Fibroblast of lung (primary cell): ENCODE measurements around the gene ARAP2. TPM values are rescaled to one million over a fixed set of nuclear protein-coding genes. Genes with fewer than 3 reads are reported as not detected.

Source experiments
- DNase-seq, 2 donors: peaks; one replicate each; pipeline versions ENCODE4 v3.0.0 to v3.0.0-alpha.2; 2010; ENCODE audit warnings: low read depth in 2 of 2
- H2AFZ ChIP-seq: 2 replicates; pipeline ENCODE4 v1.5.1; 2012; ENCODE audit warnings: low read length, control low read depth, inconsistent platforms
- H3K27ac ChIP-seq: 2 replicates; pipeline ENCODE4 v1.5.1; 2011; ENCODE audit warnings: low read length, control low read depth; ENCODE audit not compliant: insufficient read depth
- H3K27me3 ChIP-seq: 2 replicates; pipeline ENCODE4 v1.5.1; 2011; ENCODE audit warnings: mild to moderate bottlenecking, low read length; ENCODE audit not compliant: control insufficient read depth, insufficient read depth
- H3K36me3 ChIP-seq: 2 replicates; pipeline ENCODE4 v1.5.1; 2011; ENCODE audit warnings: low read length; ENCODE audit not compliant: control insufficient read depth, insufficient read depth
- H3K4me1 ChIP-seq: 2 replicates; pipeline ENCODE4 v1.5.1; 2011; ENCODE audit warnings: low read length; ENCODE audit not compliant: control insufficient read depth, insufficient read depth; ENCODE audit errors: extremely low read depth
- H3K4me2 ChIP-seq: 2 replicates; pipeline ENCODE4 v1.5.1; 2011; ENCODE audit warnings: low read length, control low read depth; ENCODE audit not compliant: insufficient read depth; ENCODE audit errors: extremely low read depth
- H3K4me3 ChIP-seq, 4 experiments: fragments of 200-600 bp in 1 of 4; sonication (generic) in 1 of 4; replicated peaks in 1 of 4; 2 replicates each; pipeline ENCODE4 v1.5.1; 2011 to 2016; ENCODE audit warnings: low read length in 4 of 4, low read depth in 3 of 4, mild to moderate bottlenecking in 3 of 4, control low read depth in 2 of 4, inconsistent platforms in 1 of 4, mixed read lengths in 1 of 4; ENCODE audit not compliant: insufficient read depth in 1 of 4; ENCODE audit errors: control extremely low read depth in 1 of 4
- H3K79me2 ChIP-seq: 2 replicates; pipeline ENCODE4 v1.5.1; 2012; ENCODE audit warnings: mild to moderate bottlenecking, low read length, inconsistent platforms; ENCODE audit not compliant: control insufficient read depth, insufficient read depth
- H3K9ac ChIP-seq: 2 replicates; pipeline ENCODE4 v1.5.1; 2011; ENCODE audit warnings: mild to moderate bottlenecking, low read length, control low read depth; ENCODE audit not compliant: insufficient read depth
- H3K9me3 ChIP-seq: 2 replicates; pipeline ENCODE4 v1.5.1; 2012; ENCODE audit warnings: low read depth, low read length; ENCODE audit not compliant: control insufficient read depth, insufficient read depth
- H4K20me1 ChIP-seq: 2 replicates; pipeline ENCODE4 v1.5.1; 2011; ENCODE audit warnings: low read length; ENCODE audit not compliant: control insufficient read depth, insufficient read depth; ENCODE audit errors: extremely low read depth
- CTCF ChIP-seq, 2 donors: IDR thresholded peaks in 1 of 2; conservative IDR thresholded peaks in 1 of 2; 1 replicate in 1 of 2; 2 replicates in 1 of 2; pipeline ENCODE4 v1.5.1; 2011 to 2012; ENCODE audit warnings: low read length in 2 of 2, control low read depth in 1 of 2, inconsistent platforms in 1 of 2, low read depth in 1 of 2, mild to moderate bottlenecking in 1 of 2
- EZH2 ChIP-seq: IDR thresholded peaks from 2 replicates; pipeline ENCODE4 v1.5.1; 2012; ENCODE audit warnings: low read length, control low read depth, mild to moderate bottlenecking; ENCODE audit errors: missing control alignments
- polyA plus RNA-seq, 2 donors: library from polyadenylated mRNA; depleted of rRNA in 1 of 2; stranded (reverse) in 1 of 2; unstranded in 1 of 2; fragments of >200 nt; gene quantifications; 2 replicates each; pipeline ENCODE4 v1.2.1, GENCODE V29; 2011 to 2012; ENCODE audit warnings: missing spikeins in 1 of 2
- total RNA-seq: library from RNA; depleted of rRNA; stranded (reverse); fragments of >200 nt; gene quantifications from 2 replicates; pipeline ENCODE4 v1.2.1, GENCODE V29; 2014

The ARAP2 gene
- total and polyA plus RNA-seq, 2 donors (not counting 1 experiment from before 2014, with no cell fraction given), result 0.05 to 3.0 TPM

- H3K27ac ChIP-seq, result no peak overlapping the region
- H4K20me1 ChIP-seq, result no peaks in the 10 kb centered on the region
- H3K79me2 ChIP-seq, result no peaks in the 10 kb centered on the region
- H3K4me1 ChIP-seq, result no peaks in the 10 kb centered on the region
- no peak overlapping the region for H3K4me2 ChIP-seq
- H3K9ac ChIP-seq, result no peak overlapping the region
- no peak for DNase-seq
- TF ChIP-seq EZH2 (no peak), CTCF (conservative IDR thresholded peaks at IDR 0.05 in 1 of 2, IDR thresholded peaks at IDR 0.05 in 1 of 2; ENCODE audit: low read depth in 1 of 2, low read length in 2 of 2) (no peak)
- H3K36me3 ChIP-seq, result no peaks in the 10 kb centered on the region
- H3K4me3 ChIP-seq, result no peak overlapping the region
- no peaks in the 10 kb centered on the region for H3K27me3 ChIP-seq
- no peaks in the 10 kb centered on the region for H3K9me3 ChIP-seq
- no peak overlapping the region for H2AFZ ChIP-seq
These were observed 11.3 kb upstream of the ARAP2 start for GRCh38 chr4:36255577-36255976.

GRCh38 chr4:36254371-36254770, 10.1 kb upstream of the ARAP2 start:
- no peak for TF ChIP-seq EZH2
- no peak for TF ChIP-seq CTCF (conservative IDR thresholded peaks at IDR 0.05 in 1 of 2, IDR thresholded peaks at IDR 0.05 in 1 of 2; ENCODE audit: low read depth in 1 of 2, low read length in 2 of 2)
- Histone ChIP-seq H3K36me3 (no peaks in the 10 kb centered on the region), H4K20me1 (no peaks in the 10 kb centered on the region), H3K27ac (no peak overlapping the region), H3K27me3 (no peaks in the 10 kb centered on the region), H3K9ac (no peak overlapping the region), H3K79me2 (no peaks in the 10 kb centered on the region), H3K4me1 (no peaks in the 10 kb centered on the region), H3K4me2 (no peak overlapping the region), H3K9me3 (no peaks in the 10 kb centered on the region), H3K4me3 (no peak overlapping the region), H2AFZ (no peak overlapping the region)
- no peak for DNase-seq

- Histone ChIP-seq H4K20me1 (no peaks in the 10 kb centered on the region), H3K79me2 (no peaks in the 10 kb centered on the region), H3K36me3 (no peaks in the 10 kb centered on the region), H3K9me3 (no peaks in the 10 kb centered on the region), H3K27ac (no peak overlapping the region), H3K4me2 (no peak overlapping the region), H2AFZ (no peak overlapping the region), H3K27me3 (no peaks in the 10 kb centered on the region), H3K4me1 (no peaks in the 10 kb centered on the region), H3K4me3 (no peak overlapping the region), H3K9ac (no peak overlapping the region)
- TF ChIP-seq EZH2, result no peak
- no peak for TF ChIP-seq CTCF (conservative IDR thresholded peaks at IDR 0.05 in 1 of 2, IDR thresholded peaks at IDR 0.05 in 1 of 2; ENCODE audit: low read depth in 1 of 2, low read length in 2 of 2)
- no peak for DNase-seq
These were observed 7.7 kb upstream of the ARAP2 start for GRCh38 chr4:36251983-36252382.
